GM12878 (cell line): ENCODE measurements around the gene ARHGEF6. TPM values are rescaled to one million over a fixed set of nuclear protein-coding genes. Genes with fewer than 3 reads are reported as not detected.

Experiments
- ATAC-seq: fragments of 200-7000 bp; cut with Tn5 transposase; 3 replicates; pipeline ENCODE4 v1.9.1; 2020; ENCODE audit warnings: mild to moderate bottlenecking, moderate library complexity
- BruUV-seq: library from RNA; stranded (reverse); fragments of 400-500 nt; replicated peaks from 2 replicates; lab custom pipeline; 2021; lab: Mats Ljungman, UMichigan
- CTCF ChIA-PET: fragments of 300-600 bp; sonication (Branson Sonifier 250); formaldehyde crosslinking; extraction: SDS; loops from one replicate; lab custom pipeline; 2021; ENCODE audit warnings: inconsistent platforms; lab: Yijun Ruan, JAX
- POLR2A ChIA-PET: fragments of 350-600 bp; formaldehyde crosslinking; extraction: SDS; loops from one replicate; lab custom pipeline; 2021; ENCODE audit warnings: inconsistent platforms; lab: Charles Lee
- RAD21 ChIA-PET: fragments of 300-600 bp; sonication (Branson Sonifier 250); formaldehyde crosslinking; loops from one replicate; lab custom pipeline; 2023; ENCODE audit warnings: antibody characterized with exemption; ENCODE audit not compliant: unreplicated experiment; lab: Charles Lee
- SMC1A ChIA-PET: fragments of 300-600 bp; sonication (Branson Sonifier 250); formaldehyde crosslinking; loops from one replicate; lab custom pipeline; 2023; ENCODE audit not compliant: unreplicated experiment, uncharacterized antibody; lab: Charles Lee
- DNase-seq: peaks from one replicate; pipeline ENCODE4 v3.0.0-alpha.2; 2011; ENCODE audit warnings: low read depth, low spot score
- FAIRE-seq: peaks from 3 replicates; lab custom pipeline; 2011; peaks lifted over from hg19 to GRCh38; lab: Jason Lieb, UNC
- H2AFZ ChIP-seq: 2 replicates; pipeline ENCODE4 v1.6.0; 2011; ENCODE audit warnings: low read depth, low read length, control low read depth; ENCODE audit not compliant: control insufficient read depth
- H3K27ac ChIP-seq: 2 replicates; pipeline ENCODE4 v1.5.1; 2011; ENCODE audit warnings: control low read depth; ENCODE audit not compliant: control insufficient read depth, insufficient read depth
- H3K27me3 ChIP-seq, 2 experiments: replicated peaks in 1 of 2; 2 replicates each; pipeline versions ENCODE4 v1.6.0 to v1.6.1; 2011; ENCODE audit warnings: low read length in 1 of 2; ENCODE audit not compliant: control insufficient read depth in 2 of 2, insufficient read depth in 2 of 2
- H3K36me3 ChIP-seq, 2 experiments: 2 replicates each; pipeline ENCODE4 v1.5.1; 2011; ENCODE audit warnings: low read length in 1 of 2; ENCODE audit not compliant: control insufficient read depth in 2 of 2, insufficient read depth in 2 of 2
- H3K4me1 ChIP-seq: 2 replicates; pipeline ENCODE4 v1.6.1; 2011; ENCODE audit warnings: mild to moderate bottlenecking, low read length, moderate library complexity, mixed read lengths; ENCODE audit not compliant: control insufficient read depth, insufficient read depth
- H3K4me2 ChIP-seq: 2 replicates; pipeline ENCODE4 v1.6.0; 2011; ENCODE audit warnings: control low read depth; ENCODE audit not compliant: control insufficient read depth, insufficient read depth
- H3K4me3 ChIP-seq: fragments of 200-600 bp; sonication (generic); 2 replicates; pipeline ENCODE4 v1.5.1; 2016
- H3K79me2 ChIP-seq: 2 replicates; pipeline ENCODE4 v1.6.0; 2011; ENCODE audit warnings: low read length; ENCODE audit not compliant: control insufficient read depth, insufficient read depth
- H3K9ac ChIP-seq: 2 replicates; pipeline ENCODE4 v1.8.0; 2011; ENCODE audit warnings: low read length, control low read depth, mixed read lengths; ENCODE audit not compliant: control insufficient read depth, insufficient read depth
- H3K9me3 ChIP-seq: replicated peaks from 3 replicates; pipeline ENCODE4 v1.5.1; 2011; ENCODE audit warnings: mild to moderate bottlenecking, low read length; ENCODE audit not compliant: control insufficient read depth, insufficient read depth
- H4K20me1 ChIP-seq: 2 replicates; pipeline ENCODE4 v1.6.0; 2011; ENCODE audit not compliant: control insufficient read depth, insufficient read depth
- EGR1 ChIP-seq, 2 experiments: IDR thresholded peaks; 1 replicate in 1 of 2; 2 replicates in 1 of 2; pipeline ENCODE4 v1.6.1; 2011 to 2012; ENCODE audit warnings: low read depth in 2 of 2, low read length in 2 of 2, borderline replicate concordance in 1 of 2, mild to moderate bottlenecking in 1 of 2, moderate library complexity in 1 of 2
- HDGF ChIP-seq: fragments of 450-650 bp; IDR thresholded peaks from 2 replicates; pipeline ENCODE4 v1.6.1; 2016; ENCODE audit warnings: antibody characterized with exemption
- KDM1A ChIP-seq: fragments of 200-600 bp; sonication (generic); IDR thresholded peaks from 2 replicates; pipeline ENCODE4 v1.6.1; 2016; ENCODE audit warnings: borderline replicate concordance
- MYB ChIP-seq: fragments of 150-350 bp; IDR thresholded peaks from 2 replicates; pipeline ENCODE4 v1.6.1; 2014; ENCODE audit warnings: mild to moderate bottlenecking, low read depth, low read length, borderline replicate concordance
- NFIC ChIP-seq: IDR thresholded peaks from 2 replicates; pipeline ENCODE4 v1.6.1; 2012; ENCODE audit warnings: low read depth, mild to moderate bottlenecking, inconsistent platforms, low read length, moderate library complexity
- POLR2AphosphoS5 ChIP-seq: IDR thresholded peaks from 2 replicates; pipeline ENCODE4 v1.6.1; 2011; ENCODE audit warnings: mild to moderate bottlenecking, low read length, inconsistent platforms
- WRNIP1 ChIP-seq: IDR thresholded peaks from 2 replicates; pipeline ENCODE4 v1.6.1; 2011; ENCODE audit warnings: low read depth, low read length, improper control_type of control experiment, borderline replicate concordance
- ZSCAN29 ChIP-seq: fragments of 450-650 bp; IDR thresholded peaks from 2 replicates; pipeline ENCODE4 v1.6.1; 2017; ENCODE audit warnings: mild to moderate bottlenecking, moderate library complexity
- WGBS: methylation state at CpG from one replicate; pipeline ENCODE4 v1.1.6; 2016; ENCODE audit warnings: low lambda C conversion rate; ENCODE audit not compliant: insufficient replicate concordance, insufficient coverage; ENCODE audit errors: missing lambda C conversion rate; 5-methylcytosine and 5-hydroxymethylcytosine counted together
- in situ Hi-C: fragments of 300-500 bp; cut with MboI; formaldehyde crosslinking; loops from 9 replicates; pipeline ENCODE4 v1.14.3; 2018; ENCODE audit warnings: mixed read lengths
- intact Hi-C: fragments of 100-400 bp; cut with micrococcal nuclease; formaldehyde crosslinking; loops from one replicate; pipeline ENCODE4 v1.14.2; 2022; ENCODE audit not compliant: unreplicated experiment
- polyA plus RNA-seq, 11 experiments: library from polyadenylated mRNA; depleted of rRNA in 4 of 11; unstranded in 6 of 11; stranded (reverse) in 5 of 11; fragments of >200 nt; fragmentation: Nextera tagmentation in 4 of 11; fragmentation: Illumina TruSeq in 1 of 11; extraction: Ambion mirVana in 4 of 11; extraction: Trizol in 1 of 11; gene quantifications; 1 replicate in 1 of 11; 2 replicates in 10 of 11; pipeline versions ENCODE4 v1.2.1 to v1.2.3, GENCODE V29; 2011 to 2016; ENCODE audit warnings: inconsistent platforms in 2 of 11, missing spikeins in 2 of 11, low read depth in 1 of 11
- total RNA-seq, 4 experiments: library from RNA; depleted of rRNA in 3 of 4; stranded (reverse); fragments of >200 nt in 3 of 4; fragmentation: Illumina TruSeq in 1 of 4; extraction: Trizol in 1 of 4; gene quantifications; 2 replicates each; pipeline versions ENCODE4 v1.2.1 to v1.2.3, GENCODE V29; 2013 to 2021
- TF ChIP-seq, protein P1 (sequence below): fragments of 450-650 bp; IDR thresholded peaks from 2 replicates; pipeline ENCODE4 v1.6.1; 2017; ENCODE audit warnings: mild to moderate bottlenecking, moderate library complexity
- TF ChIP-seq, protein P2 (sequence below): fragments of 450-650 bp; IDR thresholded peaks from 2 replicates; pipeline ENCODE4 v1.6.1; 2017; ENCODE audit warnings: low read depth, mild to moderate bottlenecking, moderate library complexity
- TF ChIP-seq, protein P3 (sequence below): fragments of 450-650 bp; conservative IDR thresholded peaks from 2 replicates; pipeline ENCODE4 v1.6.1; 2017; ENCODE audit warnings: mild to moderate bottlenecking, moderate library complexity
- TF ChIP-seq, protein P4 (sequence below): IDR thresholded peaks from 2 replicates; pipeline ENCODE4 v1.6.1; 2012; ENCODE audit warnings: low read depth, low read length, improper control_type of control experiment

ARHGEF6 gene
- total and polyA plus RNA-seq, 10 of the 15 experiments (the other 5 are each of a cell fraction or from before 2014, with no cell fraction given): 5.4 to 29.7 (median 18.0) TPM

DNA sequence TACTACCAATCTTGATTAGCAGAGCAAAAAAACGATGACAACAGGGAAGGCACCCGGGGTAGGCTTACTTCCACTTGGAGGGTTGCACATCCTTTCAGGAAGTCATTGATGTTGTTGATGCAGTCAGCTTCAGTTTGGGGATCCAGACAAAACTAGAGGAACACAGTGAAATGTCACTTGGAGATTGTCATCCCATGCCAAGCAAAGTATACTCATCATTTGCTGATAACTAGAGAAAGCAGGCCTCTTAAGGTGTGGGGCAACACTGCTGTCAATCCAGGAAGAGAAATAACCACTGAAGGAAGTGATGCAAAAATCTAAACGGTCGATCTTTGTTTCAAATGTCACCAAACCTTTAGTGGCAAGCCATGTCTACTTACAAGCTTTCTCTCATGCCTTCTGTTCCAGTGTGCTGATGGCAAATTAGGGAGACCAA is 1.4 kb downstream of the ARHGEF6 start:
- Histone ChIP-seq H3K27ac (peak overlapping the region; percentile 79), H3K27me3 (no peaks in the 10 kb centered on the region), H2AFZ (peak overlapping the region; percentile 56), H3K9me3 (no peaks in the 10 kb centered on the region; the same call in 2 of the 3 replicates), H3K9ac (peak overlapping the region; percentile 38; the same call in 1 of the 2 replicates), H4K20me1 (no peaks in the 10 kb centered on the region), H3K36me3 (no peaks in the 10 kb centered on the region), H3K79me2 (peaks cover 6% of the 10 kb centered on the region), H3K4me1 (peaks cover 7% of the 10 kb centered on the region; the same call in 1 of the 2 replicates), H3K4me3 (peak overlapping the region; percentile 49), H3K4me2 (peak overlapping the region; percentile 84)
- ChIA-PET SMC1A (interaction anchor here (0.6 to 2.2 kb wide), 9 partner anchors 19 to 1129 kb away, joined by 3 to 8 read pairs (median 4); no protein-coding TSS in a partner anchor), CTCF (interaction anchor here (0.6 to 1.3 kb wide), 4 partner anchors 13 to 198 kb away, joined by 3 to 4 read pairs (median 3); no protein-coding TSS in a partner anchor), POLR2A (interaction anchor here (1.3 kb wide), 1 partner anchor 101 kb away, joined by 5 read pairs; the partner anchor contains the start of gene RBMX), RAD21 (interaction anchor here (1.0 to 2.4 kb wide), 4 partner anchors 12 to 100 kb away, joined by 3 to 7 read pairs (median 4); no protein-coding TSS in a partner anchor)
- DNase-seq (peak; percentile 32), FAIRE-seq (no peak), ATAC-seq (peak; percentile 66)
- no TSS peak for BruUV-seq
- intact Hi-C loops (loop anchor here (5.0 kb wide), 1 partner anchor 88 kb away; no protein-coding TSS in a partner anchor), in situ Hi-C loops (no loop called here)
- WGBS: 0% methylated on average over 4 of the region's 4 CpGs
- TF ChIP-seq POLR2AphosphoS5 (0 out of 2 replicates have a peak, but pooled peaks have one; percentile 25), NFIC (no peak), MYB (no peak), HDGF (no peak), WRNIP1 (no peak), EGR1 (IDR thresholded peaks at IDR 0.05; ENCODE audit: borderline replicate concordance in 1 of 2, low read depth in 2 of 2, low read length in 2 of 2) (no peak), ZSCAN29 (no peak), KDM1A (no peak)
- TF ChIP-seq, protein P1, sequence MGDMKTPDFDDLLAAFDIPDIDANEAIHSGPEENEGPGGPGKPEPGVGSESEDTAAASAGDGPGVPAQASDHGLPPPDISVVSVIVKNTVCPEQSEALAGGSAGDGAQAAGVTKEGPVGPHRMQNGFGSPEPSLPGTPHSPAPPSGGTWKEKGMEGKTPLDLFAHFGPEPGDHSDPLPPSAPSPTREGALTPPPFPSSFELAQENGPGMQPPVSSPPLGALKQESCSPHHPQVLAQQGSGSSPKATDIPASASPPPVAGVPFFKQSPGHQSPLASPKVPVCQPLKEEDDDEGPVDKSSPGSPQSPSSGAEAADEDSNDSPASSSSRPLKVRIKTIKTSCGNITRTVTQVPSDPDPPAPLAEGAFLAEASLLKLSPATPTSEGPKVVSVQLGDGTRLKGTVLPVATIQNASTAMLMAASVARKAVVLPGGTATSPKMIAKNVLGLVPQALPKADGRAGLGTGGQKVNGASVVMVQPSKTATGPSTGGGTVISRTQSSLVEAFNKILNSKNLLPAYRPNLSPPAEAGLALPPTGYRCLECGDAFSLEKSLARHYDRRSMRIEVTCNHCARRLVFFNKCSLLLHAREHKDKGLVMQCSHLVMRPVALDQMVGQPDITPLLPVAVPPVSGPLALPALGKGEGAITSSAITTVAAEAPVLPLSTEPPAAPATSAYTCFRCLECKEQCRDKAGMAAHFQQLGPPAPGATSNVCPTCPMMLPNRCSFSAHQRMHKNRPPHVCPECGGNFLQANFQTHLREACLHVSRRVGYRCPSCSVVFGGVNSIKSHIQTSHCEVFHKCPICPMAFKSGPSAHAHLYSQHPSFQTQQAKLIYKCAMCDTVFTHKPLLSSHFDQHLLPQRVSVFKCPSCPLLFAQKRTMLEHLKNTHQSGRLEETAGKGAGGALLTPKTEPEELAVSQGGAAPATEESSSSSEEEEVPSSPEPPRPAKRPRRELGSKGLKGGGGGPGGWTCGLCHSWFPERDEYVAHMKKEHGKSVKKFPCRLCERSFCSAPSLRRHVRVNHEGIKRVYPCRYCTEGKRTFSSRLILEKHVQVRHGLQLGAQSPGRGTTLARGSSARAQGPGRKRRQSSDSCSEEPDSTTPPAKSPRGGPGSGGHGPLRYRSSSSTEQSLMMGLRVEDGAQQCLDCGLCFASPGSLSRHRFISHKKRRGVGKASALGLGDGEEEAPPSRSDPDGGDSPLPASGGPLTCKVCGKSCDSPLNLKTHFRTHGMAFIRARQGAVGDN: peak; percentile 42; the same call in 1 of the 2 replicates
- TF ChIP-seq, protein P2, sequence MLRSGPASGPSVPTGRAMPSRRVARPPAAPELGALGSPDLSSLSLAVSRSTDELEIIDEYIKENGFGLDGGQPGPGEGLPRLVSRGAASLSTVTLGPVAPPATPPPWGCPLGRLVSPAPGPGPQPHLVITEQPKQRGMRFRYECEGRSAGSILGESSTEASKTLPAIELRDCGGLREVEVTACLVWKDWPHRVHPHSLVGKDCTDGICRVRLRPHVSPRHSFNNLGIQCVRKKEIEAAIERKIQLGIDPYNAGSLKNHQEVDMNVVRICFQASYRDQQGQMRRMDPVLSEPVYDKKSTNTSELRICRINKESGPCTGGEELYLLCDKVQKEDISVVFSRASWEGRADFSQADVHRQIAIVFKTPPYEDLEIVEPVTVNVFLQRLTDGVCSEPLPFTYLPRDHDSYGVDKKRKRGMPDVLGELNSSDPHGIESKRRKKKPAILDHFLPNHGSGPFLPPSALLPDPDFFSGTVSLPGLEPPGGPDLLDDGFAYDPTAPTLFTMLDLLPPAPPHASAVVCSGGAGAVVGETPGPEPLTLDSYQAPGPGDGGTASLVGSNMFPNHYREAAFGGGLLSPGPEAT: no peak
- TF ChIP-seq, protein P3, sequence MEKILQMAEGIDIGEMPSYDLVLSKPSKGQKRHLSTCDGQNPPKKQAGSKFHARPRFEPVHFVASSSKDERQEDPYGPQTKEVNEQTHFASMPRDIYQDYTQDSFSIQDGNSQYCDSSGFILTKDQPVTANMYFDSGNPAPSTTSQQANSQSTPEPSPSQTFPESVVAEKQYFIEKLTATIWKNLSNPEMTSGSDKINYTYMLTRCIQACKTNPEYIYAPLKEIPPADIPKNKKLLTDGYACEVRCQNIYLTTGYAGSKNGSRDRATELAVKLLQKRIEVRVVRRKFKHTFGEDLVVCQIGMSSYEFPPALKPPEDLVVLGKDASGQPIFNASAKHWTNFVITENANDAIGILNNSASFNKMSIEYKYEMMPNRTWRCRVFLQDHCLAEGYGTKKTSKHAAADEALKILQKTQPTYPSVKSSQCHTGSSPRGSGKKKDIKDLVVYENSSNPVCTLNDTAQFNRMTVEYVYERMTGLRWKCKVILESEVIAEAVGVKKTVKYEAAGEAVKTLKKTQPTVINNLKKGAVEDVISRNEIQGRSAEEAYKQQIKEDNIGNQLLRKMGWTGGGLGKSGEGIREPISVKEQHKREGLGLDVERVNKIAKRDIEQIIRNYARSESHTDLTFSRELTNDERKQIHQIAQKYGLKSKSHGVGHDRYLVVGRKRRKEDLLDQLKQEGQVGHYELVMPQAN: no peak
- TF ChIP-seq, protein P4, sequence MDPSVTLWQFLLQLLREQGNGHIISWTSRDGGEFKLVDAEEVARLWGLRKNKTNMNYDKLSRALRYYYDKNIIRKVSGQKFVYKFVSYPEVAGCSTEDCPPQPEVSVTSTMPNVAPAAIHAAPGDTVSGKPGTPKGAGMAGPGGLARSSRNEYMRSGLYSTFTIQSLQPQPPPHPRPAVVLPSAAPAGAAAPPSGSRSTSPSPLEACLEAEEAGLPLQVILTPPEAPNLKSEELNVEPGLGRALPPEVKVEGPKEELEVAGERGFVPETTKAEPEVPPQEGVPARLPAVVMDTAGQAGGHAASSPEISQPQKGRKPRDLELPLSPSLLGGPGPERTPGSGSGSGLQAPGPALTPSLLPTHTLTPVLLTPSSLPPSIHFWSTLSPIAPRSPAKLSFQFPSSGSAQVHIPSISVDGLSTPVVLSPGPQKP: no peak
